Astrocyte (in vitro differentiated cells and primary cell): ENCODE measurements around the gene PDE1C. TPM values are rescaled to one million over a fixed set of nuclear protein-coding genes. Genes with fewer than 3 reads are reported as not detected.
A peak's percentile ranks its signal among the peaks of the same experiment; 100 is the strongest.

Experiments used
- DNase-seq: peaks from one replicate; pipeline ENCODE4 v3.0.0-alpha.2; 2010; ENCODE audit warnings: low read depth
- FAIRE-seq: peaks from 2 replicates; lab custom pipeline; 2011; peaks lifted over from hg19 to GRCh38; lab: Jason Lieb, UNC
- H2AFZ ChIP-seq: 2 replicates; pipeline ENCODE4 v1.6.0; 2012; ENCODE audit warnings: low read depth, low read length, inconsistent platforms
- H3K27ac ChIP-seq: 2 replicates; pipeline ENCODE4 v1.5.1; 2011; ENCODE audit warnings: low read depth, low read length, inconsistent platforms
- H3K27me3 ChIP-seq: 2 replicates; pipeline ENCODE4 v1.6.0; 2011; ENCODE audit warnings: low read length, inconsistent platforms; ENCODE audit not compliant: insufficient read depth
- H3K36me3 ChIP-seq: 2 replicates; pipeline ENCODE4 v1.5.1; 2011; ENCODE audit warnings: low read length, inconsistent platforms; ENCODE audit not compliant: insufficient read depth
- H3K4me1 ChIP-seq: 2 replicates; pipeline ENCODE4 v1.5.1; 2011; ENCODE audit warnings: low read length, inconsistent platforms; ENCODE audit not compliant: insufficient read depth
- H3K4me2 ChIP-seq: 2 replicates; pipeline ENCODE4 v1.6.0; 2012; ENCODE audit warnings: low read length, inconsistent platforms
- H3K4me3 ChIP-seq: 2 replicates; pipeline ENCODE4 v1.5.1; 2011; ENCODE audit warnings: low read depth, mild to moderate bottlenecking, low read length, inconsistent platforms; ENCODE audit not compliant: insufficient read depth
- H3K79me2 ChIP-seq: 2 replicates; pipeline ENCODE4 v1.6.0; 2012; ENCODE audit warnings: mild to moderate bottlenecking, low read length, inconsistent platforms; ENCODE audit not compliant: insufficient read depth
- H3K9ac ChIP-seq: 2 replicates; pipeline ENCODE4 v1.6.0; 2012; ENCODE audit warnings: mild to moderate bottlenecking, low read length, inconsistent platforms
- H3K9me3 ChIP-seq: 2 replicates; pipeline ENCODE4 v1.5.1; 2012; ENCODE audit warnings: low read depth, mild to moderate bottlenecking, low read length, inconsistent platforms; ENCODE audit not compliant: insufficient read depth
- H4K20me1 ChIP-seq: 2 replicates; pipeline ENCODE4 v1.6.0; 2012; ENCODE audit warnings: low read length, inconsistent platforms; ENCODE audit not compliant: insufficient read depth
- H3K27ac Mint-ChIP-seq: one replicate; pipeline ENCODE4 v1.8.0; 2021; ENCODE audit warnings: mild to moderate bottlenecking, mixed read lengths; ENCODE audit not compliant: unreplicated experiment
- H3K27me3 Mint-ChIP-seq: one replicate; pipeline ENCODE4 v1.8.0; 2021; ENCODE audit warnings: low read depth, mixed read lengths; ENCODE audit not compliant: unreplicated experiment
- H3K36me3 Mint-ChIP-seq: one replicate; pipeline ENCODE4 v1.8.0; 2021; ENCODE audit warnings: low read depth, mixed read lengths; ENCODE audit not compliant: unreplicated experiment
- H3K4me1 Mint-ChIP-seq: one replicate; pipeline ENCODE4 v1.8.0; 2021; ENCODE audit warnings: low read depth, mixed read lengths; ENCODE audit not compliant: unreplicated experiment
- H3K4me3 Mint-ChIP-seq: one replicate; pipeline ENCODE4 v1.8.0; 2021; ENCODE audit warnings: mild to moderate bottlenecking, moderate library complexity, mixed read lengths; ENCODE audit not compliant: unreplicated experiment
- H3K9me3 Mint-ChIP-seq: one replicate; pipeline ENCODE4 v1.8.0; 2021; ENCODE audit warnings: mild to moderate bottlenecking, mixed read lengths; ENCODE audit not compliant: unreplicated experiment
- CTCF ChIP-seq: IDR thresholded peaks from 2 replicates; pipeline ENCODE4 v1.5.1; 2011; ENCODE audit warnings: low read depth, mild to moderate bottlenecking, inconsistent platforms, low read length, moderate library complexity; ENCODE audit not compliant: insufficient read depth
- EZH2 ChIP-seq: IDR thresholded peaks from 2 replicates; pipeline ENCODE4 v1.6.1; 2012; ENCODE audit warnings: mild to moderate bottlenecking, low read length, inconsistent platforms; ENCODE audit not compliant: insufficient read depth
- total RNA-seq: library from RNA; stranded (reverse); gene quantifications from 2 replicates; pipeline ENCODE4 v1.2.1, GENCODE V29; 2021

The PDE1C gene
- total RNA-seq, 1 donor from 2014 or later: 31.6 TPM

- H3K4me3 ChIP-seq: no peak overlapping the region
- Mint-ChIP-seq H3K4me1 (peaks cover 39% of the 10 kb centered on the region), H3K4me3 (no peak overlapping the region), H3K9me3 (no peaks in the 10 kb centered on the region), H3K27me3 (no peaks in the 10 kb centered on the region), H3K36me3 (no peaks in the 10 kb centered on the region), H3K27ac (no peak overlapping the region)
- no peak overlapping the region for H3K27ac ChIP-seq
- no peak overlapping the region for H3K4me2 ChIP-seq
- peaks cover 44% of the 10 kb centered on the region for H3K79me2 ChIP-seq
- H3K36me3 ChIP-seq: no peaks in the 10 kb centered on the region
- no peak overlapping the region for H2AFZ ChIP-seq
- H3K27me3 ChIP-seq: no peaks in the 10 kb centered on the region
- DNase-seq (no peak), FAIRE-seq (no peak)
- H3K9me3 ChIP-seq: no peaks in the 10 kb centered on the region
- TF ChIP-seq EZH2 (no peak), CTCF (no peak)
- peaks cover 25% of the 10 kb centered on the region for H3K4me1 ChIP-seq
- no peaks in the 10 kb centered on the region for H4K20me1 ChIP-seq
- H3K9ac ChIP-seq: no peak overlapping the region
Observed at GRCh38 chr7:32039000-32039756, 31.0 kb downstream of the PDE1C start.

GRCh38 chr7:32037650-32038198 lies 32.5 kb downstream of the PDE1C start:
- Mint-ChIP-seq H3K9me3 (no peaks in the 10 kb centered on the region), H3K36me3 (no peaks in the 10 kb centered on the region), H3K4me1 (peaks cover 32% of the 10 kb centered on the region), H3K27ac (peak overlapping the region; percentile 3), H3K4me3 (no peak overlapping the region), H3K27me3 (no peaks in the 10 kb centered on the region)
- no peaks in the 10 kb centered on the region for H4K20me1 ChIP-seq
- no peak overlapping the region for H3K4me2 ChIP-seq
- TF ChIP-seq EZH2 (no peak), CTCF (no peak)
- no peaks in the 10 kb centered on the region for H3K9me3 ChIP-seq
- H3K27me3 ChIP-seq: no peaks in the 10 kb centered on the region
- peaks cover 13% of the 10 kb centered on the region for H3K4me1 ChIP-seq
- no peaks in the 10 kb centered on the region for H3K36me3 ChIP-seq
- H3K79me2 ChIP-seq: peaks cover 45% of the 10 kb centered on the region
- FAIRE-seq: no peak
- H3K4me3 ChIP-seq: no peak overlapping the region
- H2AFZ ChIP-seq: no peak overlapping the region
- no peak overlapping the region for H3K9ac ChIP-seq
- no peak overlapping the region for H3K27ac ChIP-seq
- DNase-seq: no peak

GRCh38 chr7:32036557-32036956 lies 33.6 kb downstream of the PDE1C start:
- Mint-ChIP-seq H3K36me3 (no peaks in the 10 kb centered on the region), H3K9me3 (no peaks in the 10 kb centered on the region), H3K4me1 (peaks cover 36% of the 10 kb centered on the region), H3K27me3 (no peaks in the 10 kb centered on the region), H3K4me3 (no peak overlapping the region), H3K27ac (peak overlapping the region; percentile 38)
- FAIRE-seq (peak; percentile 26), DNase-seq (peak; percentile 77)
- no peaks in the 10 kb centered on the region for H3K36me3 ChIP-seq
- H3K27me3 ChIP-seq: no peaks in the 10 kb centered on the region
- no peaks in the 10 kb centered on the region for H3K9me3 ChIP-seq
- peak overlapping the region; percentile 13 for H3K4me2 ChIP-seq
- no peak overlapping the region for H3K9ac ChIP-seq
- TF ChIP-seq EZH2 (no peak), CTCF (no peak)
- H3K27ac ChIP-seq: no peak overlapping the region
- no peak overlapping the region for H2AFZ ChIP-seq
- H4K20me1 ChIP-seq: no peaks in the 10 kb centered on the region
- peaks cover 52% of the 10 kb centered on the region for H3K79me2 ChIP-seq
- no peak overlapping the region for H3K4me3 ChIP-seq
- H3K4me1 ChIP-seq: peaks cover 13% of the 10 kb centered on the region
